ENCODE results near the gene SDK2. TPM values are rescaled to one million over a fixed set of nuclear protein-coding genes. Genes with fewer than 3 reads are reported as not detected.

Gene SDK2
- total RNA-seq, 2 experiments from 2014 or later, result 2.4 to 2.5 TPM

- CTCF ChIA-PET, result no interaction called here
- no peaks in the 10 kb centered on the region for H3K4me1 Mint-ChIP-seq
- DNase-seq, result no peak
Measured at GRCh38 chr17:73609060-73609459, 35.2 kb downstream of the SDK2 start.

GRCh38 chr17:73605444-73605843 lies 38.8 kb downstream of the SDK2 start:
- no peak overlapping the region for H3K27ac Mint-ChIP-seq
- POLR2A ChIA-PET, result no interaction called here

More at GRCh38 chr17:73609060-73609459, 35.2 kb downstream of the SDK2 start:
- no peaks in the 10 kb centered on the region for H3K36me3 Mint-ChIP-seq (ENCODE audit: low read depth)
- peaks cover 6% of the 10 kb centered on the region for H3K27me3 Mint-ChIP-seq
- POLR2A ChIA-PET, result no interaction called here
- H3K27ac Mint-ChIP-seq, result no peak overlapping the region
- H3K4me3 Mint-ChIP-seq, result no peak overlapping the region
- H3K9me3 Mint-ChIP-seq, result no peaks in the 10 kb centered on the region

GRCh38 chr17:73604476-73604875 lies 39.8 kb downstream of the SDK2 start:
- no peaks in the 10 kb centered on the region for H3K4me1 Mint-ChIP-seq
- H3K36me3 Mint-ChIP-seq (ENCODE audit: low read depth), result no peaks in the 10 kb centered on the region
- ChIA-PET CTCF (interaction anchor here (0.8 kb wide), 1 partner anchor 42 kb away, joined by 3 read pairs; no protein-coding TSS in a partner anchor), POLR2A (no interaction called here)
- no peak overlapping the region for H3K4me3 Mint-ChIP-seq
- no peaks in the 10 kb centered on the region for H3K9me3 Mint-ChIP-seq
- no peak for DNase-seq
- H3K27ac Mint-ChIP-seq, result no peak overlapping the region
- peaks cover 6% of the 10 kb centered on the region for H3K27me3 Mint-ChIP-seq

More at GRCh38 chr17:73605444-73605843, 38.8 kb downstream of the SDK2 start:
- Mint-ChIP-seq H3K36me3 (ENCODE audit: low read depth) (no peaks in the 10 kb centered on the region), H3K4me3 (no peak overlapping the region), H3K9me3 (no peaks in the 10 kb centered on the region), H3K27me3 (peaks cover 6% of the 10 kb centered on the region), H3K4me1 (no peaks in the 10 kb centered on the region)
- no peak for DNase-seq
- CTCF ChIA-PET, result interaction anchor here (0.8 kb wide), 1 partner anchor 41 kb away, joined by 3 read pairs; no protein-coding TSS in a partner anchor

- H3K4me3 Mint-ChIP-seq, result no peak overlapping the region
- POLR2A ChIA-PET, result no interaction called here
- DNase-seq, result no peak
- peaks cover 2% of the 10 kb centered on the region for H3K27me3 Mint-ChIP-seq
- CTCF ChIA-PET, result no interaction called here
- H3K36me3 Mint-ChIP-seq (ENCODE audit: low read depth), result no peaks in the 10 kb centered on the region
- H3K27ac Mint-ChIP-seq, result no peak overlapping the region
- H3K9me3 Mint-ChIP-seq, result no peaks in the 10 kb centered on the region
- H3K4me1 Mint-ChIP-seq, result no peaks in the 10 kb centered on the region
Measured at GRCh38 chr17:73603971-73604370, 40.3 kb downstream of the SDK2 start.

- CTCF ChIA-PET, result no interaction called here
- POLR2A ChIA-PET, result no interaction called here
- Mint-ChIP-seq H3K4me3 (no peak overlapping the region), H3K36me3 (ENCODE audit: low read depth) (no peaks in the 10 kb centered on the region), H3K9me3 (no peaks in the 10 kb centered on the region), H3K27me3 (peaks cover 2% of the 10 kb centered on the region), H3K4me1 (no peaks in the 10 kb centered on the region), H3K27ac (no peak overlapping the region)
- DNase-seq, result no peak
Measured at GRCh38 chr17:73600103-73600871, 44.0 kb downstream of the SDK2 start.

GRCh38 chr17:73599599-73599998 lies 44.6 kb downstream of the SDK2 start:
- H3K4me3 Mint-ChIP-seq, result no peak overlapping the region
- peaks cover 4% of the 10 kb centered on the region for H3K4me1 Mint-ChIP-seq
- CTCF ChIA-PET, result no interaction called here
- POLR2A ChIA-PET, result no interaction called here
- H3K36me3 Mint-ChIP-seq (ENCODE audit: low read depth), result no peaks in the 10 kb centered on the region
- no peak overlapping the region for H3K27ac Mint-ChIP-seq
- H3K9me3 Mint-ChIP-seq, result no peaks in the 10 kb centered on the region
- peaks cover 2% of the 10 kb centered on the region for H3K27me3 Mint-ChIP-seq
- DNase-seq, result no peak

GRCh38 chr17:73598212-73598611 lies 46.0 kb downstream of the SDK2 start:
- Mint-ChIP-seq H3K4me1 (peaks cover 15% of the 10 kb centered on the region), H3K27me3 (peaks cover 2% of the 10 kb centered on the region), H3K4me3 (no peak overlapping the region), H3K36me3 (ENCODE audit: low read depth) (no peaks in the 10 kb centered on the region), H3K27ac (no peak overlapping the region), H3K9me3 (no peaks in the 10 kb centered on the region)
- ChIA-PET POLR2A (no interaction called here), CTCF (no interaction called here)
- no peak for DNase-seq

- ChIA-PET CTCF (no interaction called here), POLR2A (no interaction called here)
- Mint-ChIP-seq H3K27me3 (peaks cover 2% of the 10 kb centered on the region), H3K4me1 (peaks cover 37% of the 10 kb centered on the region), H3K9me3 (no peaks in the 10 kb centered on the region), H3K36me3 (ENCODE audit: low read depth) (no peaks in the 10 kb centered on the region), H3K27ac (no peak overlapping the region), H3K4me3 (no peak overlapping the region)
- DNase-seq, result no peak
Measured at GRCh38 chr17:73595931-73596330, 48.3 kb downstream of the SDK2 start.

- no peak overlapping the region for H3K27ac Mint-ChIP-seq
Measured at GRCh38 chr17:73595479-73595878, 48.8 kb downstream of the SDK2 start.

GRCh38 chr17:73595068-73595467 lies 49.2 kb downstream of the SDK2 start:
- Mint-ChIP-seq H3K36me3 (ENCODE audit: low read depth) (no peaks in the 10 kb centered on the region), H3K27ac (no peak overlapping the region), H3K4me3 (no peak overlapping the region), H3K4me1 (peaks cover 42% of the 10 kb centered on the region), H3K27me3 (peaks cover 2% of the 10 kb centered on the region), H3K9me3 (no peaks in the 10 kb centered on the region)
- DNase-seq, result no peak
- POLR2A ChIA-PET, result no interaction called here
- CTCF ChIA-PET, result no interaction called here

More at GRCh38 chr17:73595479-73595878, 48.8 kb downstream of the SDK2 start:
- CTCF ChIA-PET, result no interaction called here
- Mint-ChIP-seq H3K4me1 (peaks cover 39% of the 10 kb centered on the region), H3K27me3 (peaks cover 2% of the 10 kb centered on the region), H3K4me3 (no peak overlapping the region), H3K9me3 (no peaks in the 10 kb centered on the region), H3K36me3 (ENCODE audit: low read depth) (no peaks in the 10 kb centered on the region)
- DNase-seq, result peak; percentile 36
- POLR2A ChIA-PET, result no interaction called here

- no peak for DNase-seq
- no peak overlapping the region for H3K4me3 Mint-ChIP-seq
- peak overlapping the region; percentile 16 for H3K27ac Mint-ChIP-seq
- peaks cover 3% of the 10 kb centered on the region for H3K27me3 Mint-ChIP-seq
- ChIA-PET POLR2A (interaction anchor here (2.3 kb wide), 1 partner anchor 27 kb away, joined by 5 read pairs; no protein-coding TSS in a partner anchor), CTCF (no interaction called here)
- no peaks in the 10 kb centered on the region for H3K36me3 Mint-ChIP-seq (ENCODE audit: low read depth)
- H3K9me3 Mint-ChIP-seq, result no peaks in the 10 kb centered on the region
- peaks cover 45% of the 10 kb centered on the region for H3K4me1 Mint-ChIP-seq
Measured at GRCh38 chr17:73594598-73594997, 49.6 kb downstream of the SDK2 start.

GRCh38 chr17:73594025-73594424 lies 50.2 kb downstream of the SDK2 start:
- Mint-ChIP-seq H3K4me3 (no peak overlapping the region), H3K9me3 (no peaks in the 10 kb centered on the region), H3K4me1 (peaks cover 47% of the 10 kb centered on the region), H3K27ac (peak overlapping the region; percentile 16), H3K36me3 (ENCODE audit: low read depth) (no peaks in the 10 kb centered on the region), H3K27me3 (peaks cover 3% of the 10 kb centered on the region)
- DNase-seq, result no peak
- CTCF ChIA-PET, result no interaction called here
- POLR2A ChIA-PET, result interaction anchor here (2.3 kb wide), 1 partner anchor 27 kb away, joined by 5 read pairs; no protein-coding TSS in a partner anchor

- no peaks in the 10 kb centered on the region for H3K36me3 Mint-ChIP-seq (ENCODE audit: low read depth)
Measured at GRCh38 chr17:73593249-73593965, 50.8 kb downstream of the SDK2 start.

More at GRCh38 chr17:73593249-73593965, 50.8 kb downstream of the SDK2 start:
- H3K4me3 Mint-ChIP-seq, result no peak overlapping the region
- peaks cover 2% of the 10 kb centered on the region for H3K27me3 Mint-ChIP-seq
- H3K9me3 Mint-ChIP-seq, result no peaks in the 10 kb centered on the region
- H3K4me1 Mint-ChIP-seq, result peaks cover 48% of the 10 kb centered on the region
- ChIA-PET CTCF (no interaction called here), POLR2A (interaction anchor here (2.3 kb wide), 1 partner anchor 26 kb away, joined by 5 read pairs; no protein-coding TSS in a partner anchor)
- DNase-seq, result no peak
- H3K27ac Mint-ChIP-seq, result peak overlapping the region; percentile 92

Data from activated CD4-positive, alpha-beta memory T cell treated with anti-CD3 and anti-CD28 coated beads, Interleukin-2, amount 10 ng/mL, durations not matched to agents 7 days and 5 days (primary cell).